ENCODE data around the gene OR11H7.

DNA sequence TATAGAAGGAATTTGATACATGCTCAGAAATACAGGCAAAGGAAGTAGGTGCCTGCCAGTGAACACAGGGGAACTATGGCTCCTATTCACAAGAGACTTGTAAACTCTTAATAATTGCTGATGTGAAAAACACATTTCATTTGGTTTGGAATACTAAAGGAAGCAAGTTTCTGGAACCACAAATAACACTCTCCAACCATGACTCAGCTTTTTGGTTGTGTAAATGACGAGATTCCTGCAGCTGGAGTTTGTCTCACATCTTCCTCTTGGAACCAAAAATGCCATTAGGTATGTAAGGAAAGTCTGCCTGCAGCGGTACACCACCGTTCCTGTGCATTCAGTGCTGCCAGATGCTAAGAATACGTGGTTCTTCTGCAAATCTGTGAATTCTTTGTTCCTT lies 9.7 kb upstream of the OR11H7 start:
- TF ChIP-seq EZH2 (IDR thresholded peaks at IDR 0.05), result no peak
- TF ChIP-seq POLR2AphosphoS5 (IDR thresholded peaks at IDR 0.05; ENCODE audit: borderline replicate concordance, low read depth, low read length), result no peak

Measured in SK-N-MC (cell line).